A549 treated with GW870086 at 1 μM for 4 hours (cell line): ENCODE results near the gene NFIX. TPM values are rescaled to one million over a fixed set of nuclear protein-coding genes. Genes with fewer than 3 reads are reported as not detected.

Experiments used
- total RNA-seq: library from RNA; stranded (reverse); fragments of 200-300 nt; extraction: Qiagen RNA extraction; gene quantifications from 5 replicates; pipeline ENCODE4 v1.2.3, GENCODE V29; 2022; ENCODE audit warnings: low read depth

The NFIX gene
- 2.9 to 4.4 TPM (median 3.8 TPM) in 5 replicates for total RNA-seq

DNA sequence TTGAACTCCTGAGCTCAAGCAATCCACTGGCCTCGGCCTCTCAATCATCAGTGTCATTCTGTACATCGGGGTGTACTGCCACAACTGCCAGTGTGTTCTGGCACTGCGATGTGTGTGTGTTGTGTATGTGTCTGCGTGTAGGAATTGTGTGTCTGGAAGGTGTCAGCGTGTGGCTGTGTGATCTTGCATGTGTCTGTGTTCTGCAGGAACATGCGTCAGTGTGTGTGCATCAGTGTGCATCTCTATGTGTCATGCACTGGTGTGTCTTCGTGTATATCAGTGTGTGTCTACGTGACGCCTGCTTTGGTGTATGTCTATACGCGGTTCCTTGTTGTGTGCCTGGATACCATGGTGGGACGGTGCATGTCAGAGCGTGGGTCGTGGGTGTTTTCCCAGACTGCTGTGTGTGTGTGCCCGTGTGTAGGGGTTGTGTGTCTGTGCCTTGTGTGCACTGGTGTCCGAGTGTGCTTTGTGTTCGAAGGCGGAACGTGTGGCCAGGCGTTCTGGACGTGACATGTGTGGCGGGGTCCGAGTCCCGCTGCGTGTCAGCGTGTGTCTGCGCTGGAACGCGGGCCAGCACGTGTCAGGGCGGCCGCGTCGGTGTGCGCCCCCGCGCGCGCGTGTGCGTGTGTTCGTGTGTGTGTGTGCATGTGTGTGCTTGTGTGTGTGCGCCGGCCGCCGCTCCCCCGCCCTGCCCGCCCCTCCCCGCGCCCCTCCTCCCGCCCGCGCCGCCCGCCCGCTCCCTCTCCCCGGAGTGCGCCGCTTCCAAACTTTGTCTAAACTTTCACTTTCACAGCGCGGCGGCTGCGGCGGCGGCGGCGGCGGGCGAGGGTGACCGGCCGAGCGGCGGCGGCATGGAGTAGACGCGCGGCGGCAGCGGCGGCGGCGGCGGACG is at the start of gene NFIX:
Gene NFIX, plus strand, starts transcription at position 775 of the 895 bp plus-strand sequence. CDS start 363 bp downstream, outside the sequence.

DNA sequence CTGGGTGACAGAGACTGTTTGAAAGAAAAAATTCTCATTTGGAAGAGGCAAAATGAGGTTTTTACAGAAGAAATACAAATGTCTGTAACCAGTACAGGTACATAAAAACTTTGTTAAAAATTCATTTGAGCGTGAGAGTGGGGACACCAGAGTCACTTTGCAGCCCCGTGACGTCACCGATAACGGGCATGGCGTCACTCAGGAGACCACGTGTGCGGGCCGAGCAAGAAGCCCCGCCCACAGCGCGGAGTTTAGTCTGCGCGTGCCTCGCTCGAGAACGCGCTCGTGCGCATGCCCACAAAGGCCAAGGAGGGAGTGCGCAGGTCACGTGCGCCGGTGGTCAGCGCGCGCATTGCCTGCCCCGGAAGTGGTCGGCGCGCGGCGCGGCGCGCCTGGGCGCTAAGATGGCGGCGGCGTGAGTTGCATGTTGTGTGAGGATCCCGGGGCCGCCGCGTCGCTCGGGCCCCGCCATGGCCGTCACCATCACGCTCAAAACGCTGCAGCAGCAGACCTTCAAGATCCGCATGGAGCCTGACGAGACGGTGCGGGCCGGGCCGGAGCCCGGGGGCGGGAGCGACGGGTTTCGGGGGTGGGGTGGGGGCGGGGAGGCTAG is 49.7 kb upstream of the NFIX start, which contains the start of gene RAD23A:
Gene RAD23A, plus strand, starts transcription at position 384 of the 613 bp plus-strand sequence. Its CDS starts 87 bp downstream, at position 471.

DNA sequence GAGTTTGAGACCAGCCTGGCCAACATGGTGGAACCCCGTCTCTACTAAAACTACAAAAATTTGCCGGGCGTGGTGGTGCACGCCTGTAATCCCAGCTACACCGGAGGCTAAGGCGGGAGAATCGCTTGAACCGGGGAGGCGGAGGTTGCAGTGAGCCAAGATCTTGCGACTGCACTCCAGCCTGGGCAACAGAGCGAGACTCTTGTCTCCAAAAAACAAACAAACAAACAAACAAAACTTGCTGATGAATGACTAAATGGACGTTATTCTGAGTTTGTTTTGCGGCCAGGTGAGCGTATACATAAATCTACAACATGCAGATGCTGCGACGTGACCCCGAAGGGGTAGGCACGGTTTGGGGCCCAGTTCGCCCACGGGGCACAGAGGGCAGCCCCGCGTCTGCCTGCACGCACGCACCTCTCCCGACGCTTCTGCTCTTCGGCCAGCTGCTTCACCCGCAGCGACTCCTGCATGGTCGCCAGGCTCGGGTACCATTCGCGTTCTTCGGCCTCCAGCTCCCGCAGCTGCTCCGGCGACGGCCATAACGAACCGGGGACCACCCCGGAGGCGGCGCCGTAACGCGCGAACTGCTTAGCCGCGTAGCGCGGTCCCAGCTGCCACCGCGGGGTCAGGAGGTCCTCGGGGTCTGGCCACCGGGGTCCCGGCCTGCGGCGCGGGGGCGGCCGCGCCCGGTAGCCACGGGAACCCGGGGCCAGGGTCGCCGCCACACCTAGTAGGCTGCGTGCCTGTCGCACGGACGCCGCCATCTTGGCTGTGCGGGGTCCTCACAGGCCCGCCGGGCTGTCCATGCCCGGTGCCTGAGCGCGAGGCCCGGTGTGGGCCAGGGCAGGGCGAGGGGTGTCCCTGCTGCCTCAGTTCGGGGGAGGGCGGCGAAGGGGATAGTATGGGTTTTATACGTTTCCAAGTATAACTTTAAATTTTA is 38.6 kb upstream of the NFIX start, which contains the start of gene GADD45GIP1:
Gene GADD45GIP1, minus strand, starts transcription at position 778 of the 943 bp plus-strand sequence. Its CDS starts 11 bp downstream, at position 767.

DNA sequence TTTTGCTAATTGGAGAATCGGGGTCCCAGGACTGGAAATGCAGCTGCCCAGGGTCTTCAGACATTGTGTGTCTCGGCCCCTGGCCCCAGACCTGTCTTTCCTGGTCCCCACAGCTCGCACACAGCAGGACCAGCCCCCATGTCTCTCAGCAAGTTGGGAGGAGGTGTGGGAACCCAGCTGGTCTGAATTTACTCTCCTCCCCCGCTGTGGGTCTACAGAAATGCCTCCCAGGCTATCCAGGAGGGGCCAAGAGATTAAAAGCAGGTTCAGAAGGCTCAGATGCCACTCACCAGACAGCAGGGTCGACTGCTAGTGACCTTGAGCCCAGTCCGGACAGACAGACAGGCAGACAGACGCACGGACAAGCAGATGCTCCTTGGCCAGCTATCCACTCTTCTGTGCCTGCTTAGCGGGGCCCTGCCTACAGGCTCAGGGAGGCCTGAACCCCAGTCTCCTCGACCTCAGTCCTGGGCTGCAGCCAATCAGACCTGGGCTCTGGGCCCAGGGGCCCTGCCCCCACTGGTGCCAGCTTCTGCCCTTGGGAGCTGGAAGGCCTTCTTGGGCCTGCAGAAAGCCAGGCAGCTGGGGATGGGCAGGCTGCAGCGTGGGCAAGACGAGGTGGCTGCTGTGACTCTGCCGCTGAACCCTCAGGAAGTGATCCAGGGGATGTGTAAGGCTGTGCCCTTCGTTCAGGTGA is 25.8 kb upstream of the NFIX start, which contains the start of gene DAND5:
Gene DAND5, plus strand, starts transcription at position 285 of the 697 bp plus-strand sequence. Its CDS starts 85 bp downstream, at position 370.

DNA sequence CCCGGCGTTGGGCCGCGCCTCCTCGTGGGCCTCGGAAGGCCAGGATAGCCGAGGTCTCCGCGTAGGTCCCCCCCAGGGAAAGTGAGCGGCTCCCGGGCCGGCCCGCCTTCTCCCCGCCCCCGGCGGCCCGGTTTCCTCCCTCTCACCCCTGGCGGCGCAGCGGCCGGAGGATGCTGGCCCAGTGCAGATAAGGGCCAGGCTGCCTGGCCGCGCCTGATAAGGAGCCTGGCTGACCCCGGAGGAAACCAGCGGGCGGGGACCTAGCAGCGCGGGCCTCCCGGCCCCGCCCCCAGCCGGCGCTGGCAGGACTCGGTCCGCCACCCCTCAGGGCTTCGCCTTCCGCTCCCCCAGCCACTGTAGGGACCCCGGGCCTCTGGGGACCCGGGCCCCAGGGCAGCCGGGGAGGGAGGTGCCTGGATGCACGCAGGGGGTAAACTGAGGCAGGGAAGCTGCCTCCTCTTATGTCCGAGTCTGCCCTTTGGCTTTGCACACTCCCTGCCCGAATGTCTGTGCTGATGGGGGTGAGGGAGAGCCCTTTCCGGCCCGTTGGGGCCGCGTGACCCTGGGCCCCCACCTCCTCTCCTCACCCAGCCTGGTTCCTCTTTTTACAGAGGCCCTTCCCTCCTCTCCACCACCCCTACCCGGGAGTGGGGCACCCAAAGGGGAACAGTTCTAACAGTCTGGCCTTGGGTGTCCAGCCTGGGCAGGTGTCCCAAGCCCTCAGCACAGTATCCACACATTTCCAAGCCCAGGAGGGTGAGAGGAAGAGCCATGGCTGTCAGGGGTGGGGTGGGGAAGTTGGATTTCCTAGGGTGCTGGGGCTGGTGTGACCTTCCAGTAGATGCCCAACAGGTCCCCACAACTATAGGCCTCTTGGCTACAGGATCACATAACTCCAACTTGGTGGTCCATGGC is 107.6 kb downstream of the NFIX start, which contains the start of gene LYL1:
Gene LYL1, minus strand, starts transcription at position 193 of the 915 bp plus-strand sequence. CDS start 1,687 bp downstream, outside the sequence.

DNA sequence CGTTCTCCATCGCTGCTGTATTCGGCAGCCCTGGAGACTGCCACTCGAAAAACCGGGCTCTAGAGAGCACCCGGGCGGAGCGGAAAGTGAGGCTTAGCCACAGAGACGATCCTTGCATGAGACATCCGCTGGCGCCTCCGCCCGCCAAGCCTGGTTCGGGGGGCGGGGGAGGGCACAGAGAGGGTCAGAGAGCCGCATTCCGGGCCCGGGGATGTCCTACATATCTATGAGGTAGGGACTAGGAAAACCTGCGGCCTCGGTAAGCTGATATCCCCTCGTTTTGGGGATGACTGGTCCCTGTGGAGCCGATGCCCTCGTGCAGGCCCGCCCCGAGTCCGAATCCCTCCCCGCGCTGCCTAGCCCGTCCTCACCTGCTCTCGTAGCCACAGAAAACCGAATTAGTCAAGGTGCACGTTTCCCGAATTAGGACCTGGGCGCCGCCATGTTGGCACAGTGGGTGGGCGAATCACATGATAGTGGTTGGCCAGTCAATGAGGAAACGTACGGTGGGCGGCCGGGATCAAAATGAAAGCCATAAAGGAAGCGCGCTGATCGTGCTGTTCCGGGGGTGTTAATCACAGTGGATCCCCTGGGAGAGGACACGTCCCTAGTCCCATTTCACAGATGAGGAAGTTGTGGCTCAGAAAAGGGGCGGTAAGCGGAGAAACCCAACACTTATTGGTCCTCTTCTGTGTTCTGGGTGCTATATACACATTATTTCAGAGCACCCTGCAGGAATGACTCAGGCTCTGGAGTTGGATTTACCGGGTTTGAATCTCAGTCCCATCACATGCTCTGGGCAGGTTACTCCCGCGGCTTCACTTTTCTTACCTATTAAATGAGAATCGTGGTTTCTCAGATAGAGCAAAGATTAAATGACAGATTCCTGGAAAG is 121.3 kb downstream of the NFIX start, which contains the start of gene TRMT1:
Gene TRMT1, minus strand, starts transcription at position 459 of the 894 bp plus-strand sequence. Its CDS starts 341 bp downstream, at position 118.

DNA sequence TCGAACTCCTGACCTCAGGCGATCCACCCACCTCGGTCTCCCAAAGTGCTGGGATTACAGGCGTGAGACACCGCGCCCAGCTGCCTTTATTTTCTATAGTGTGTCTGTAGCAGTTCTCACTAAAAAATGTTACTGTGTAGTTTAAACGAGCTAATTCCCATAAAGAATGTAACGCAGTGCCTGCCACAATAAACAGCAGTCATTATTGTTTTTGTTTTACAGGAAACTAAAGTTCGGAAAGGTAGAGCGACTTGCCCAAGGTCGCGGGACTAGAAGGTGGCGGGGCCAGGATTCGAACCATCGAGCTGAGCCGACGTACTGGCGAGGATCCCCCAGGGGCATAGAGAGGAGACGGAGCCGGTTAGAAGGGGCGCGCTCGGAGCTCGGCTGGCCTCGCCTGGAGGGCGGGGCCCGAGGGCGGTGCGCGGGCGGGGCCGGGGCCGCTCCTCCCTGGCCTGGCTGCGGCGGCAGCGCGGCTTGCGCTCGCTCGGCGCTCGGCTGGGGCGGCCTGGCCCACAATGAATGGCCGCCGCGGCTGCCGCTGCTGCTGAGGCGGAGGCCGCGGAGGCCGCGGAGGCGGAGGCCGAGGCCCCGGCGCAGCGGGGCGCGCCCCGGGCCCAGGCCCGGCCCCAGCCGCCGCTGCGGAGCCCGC is 122.6 kb downstream of the NFIX start, which contains the start of gene NACC1:
Gene NACC1, plus strand, starts transcription at position 493 of the 652 bp plus-strand sequence. CDS start 16,944 bp downstream, outside the sequence.

Other genes with a start within 250 kb of the NFIX start
- gene BEST2, start 243.7 kb upstream of the NFIX start, total RNA-seq: 0.10 to 0.26 TPM (median 0.22 TPM) in 5 replicates
- 9.9 to 11.6 TPM (median 10.9 TPM) in 5 replicates for gene HOOK2, start 219.9 kb upstream of the NFIX start, total RNA-seq
- gene JUNB, start 204.0 kb upstream of the NFIX start, total RNA-seq: 121 to 193 TPM (median 166 TPM) in 5 replicates
- gene PRDX2, start 193.7 kb upstream of the NFIX start, total RNA-seq: 0.40 to 1.1 TPM (median 0.49 TPM) in 5 replicates
- gene THSD8, start 193.4 kb upstream of the NFIX start, total RNA-seq: 7.3 to 16.4 TPM (median 14.3 TPM) in 4 of 5 replicates, not detected in the other
- 34.0 to 49.5 TPM (median 45.5 TPM) in 5 replicates for gene RNASEH2A, start 188.9 kb upstream of the NFIX start, total RNA-seq
- 0.15 to 0.56 TPM (median 0.38 TPM) in 4 of 5 replicates, not detected in the other for gene RTBDN, start 160.9 kb upstream of the NFIX start, total RNA-seq
- 0.89 to 3.0 TPM (median 2.4 TPM) in 5 replicates for gene MAST1, start 157.0 kb upstream of the NFIX start, total RNA-seq
- gene DNASE2, start 114.0 kb upstream of the NFIX start, total RNA-seq: 24.2 to 32.6 TPM (median 30.6 TPM) in 5 replicates
- gene KLF1, start 108.3 kb upstream of the NFIX start, total RNA-seq: not detected in 5 replicates
- gene GCDH, start 104.3 kb upstream of the NFIX start, total RNA-seq: 8.2 to 10.8 TPM (median 8.9 TPM) in 5 replicates
- gene SYCE2, start 76.2 kb upstream of the NFIX start, total RNA-seq: 0.31 to 0.72 TPM (median 0.46 TPM) in 5 replicates
- 66.1 to 75.6 TPM (median 72.9 TPM) in 5 replicates for gene FARSA, start 61.8 kb upstream of the NFIX start, total RNA-seq
- gene CALR, start 56.9 kb upstream of the NFIX start, total RNA-seq: 499 to 569 TPM (median 524 TPM) in 5 replicates
- gene RAD23A, start 49.6 kb upstream of the NFIX start, total RNA-seq: 67.4 to 79.0 TPM (median 77.0 TPM) in 5 replicates
- gene GADD45GIP1, start 38.3 kb upstream of the NFIX start, total RNA-seq: 37.2 to 58.7 TPM (median 53.1 TPM) in 5 replicates
- gene DAND5, start 25.9 kb upstream of the NFIX start, total RNA-seq: 0.07 to 0.32 TPM (median 0.10 TPM) in 4 of 5 replicates, not detected in the other
- gene LYL1, start 107.4 kb downstream of the NFIX start, total RNA-seq: 0.64 to 0.94 TPM (median 0.75 TPM) in 5 replicates
- 36.8 to 41.2 TPM (median 37.5 TPM) in 5 replicates for gene TRMT1, start 121.3 kb downstream of the NFIX start, total RNA-seq
- gene NACC1, start 122.8 kb downstream of the NFIX start, total RNA-seq: 30.5 to 43.4 TPM (median 36.1 TPM) in 5 replicates
- 42.8 to 53.3 TPM (median 52.1 TPM) in 5 replicates for gene STX10, start 154.9 kb downstream of the NFIX start, total RNA-seq
- gene IER2, start 154.9 kb downstream of the NFIX start, total RNA-seq: 36.3 to 53.3 TPM (median 48.7 TPM) in 5 replicates